Gastroesophageal sphincter (tissue), 4 donors: Measurements from ENCODE around the gene SPC25. TPM values are rescaled to one million over a fixed set of nuclear protein-coding genes. Genes with fewer than 3 reads are reported as not detected.

Experiments
- ATAC-seq: fragments of 150-250 bp; one replicate; pipeline ENCODE4 v1.9.1; 2016; ENCODE audit warnings: mild to moderate bottlenecking, moderate library complexity
- H3K27ac ChIP-seq, 4 donors: fragments of 200-600 bp; sonication (generic) in 3 of 4; 1 replicate in 3 of 4; 2 replicates in 1 of 4; pipeline ENCODE4 v1.5.1; 2016 to 2019
- H3K27me3 ChIP-seq: fragments of 200-600 bp; sonication (generic); one replicate; pipeline ENCODE4 v1.5.1; 2019
- H3K36me3 ChIP-seq, 2 donors: fragments of 200-600 bp; sonication (generic); one replicate each; pipeline ENCODE4 v1.5.1; 2019; ENCODE audit warnings: control low read depth in 1 of 2
- H3K4me1 ChIP-seq, 3 donors: fragments of 200-600 bp; sonication (generic); 1 replicate in 2 of 3; 2 replicates in 1 of 3; pipeline ENCODE4 v1.5.1; 2016 to 2019; ENCODE audit warnings: control low read depth in 2 of 3
- H3K4me3 ChIP-seq, 2 donors: fragments of 200-600 bp; sonication (generic); one replicate each; pipeline ENCODE4 v1.5.1; 2019; ENCODE audit warnings: mild to moderate bottlenecking in 1 of 2, moderate library complexity in 1 of 2
- H3K9me3 ChIP-seq, 3 donors: fragments of 200-600 bp; sonication (generic); one replicate each; pipeline ENCODE4 v1.5.1; 2017 to 2019; ENCODE audit warnings: control low read depth in 2 of 3
- EP300 ChIP-seq: sonication (generic); formaldehyde crosslinking; IDR thresholded peaks from one replicate; pipeline ENCODE4 v1.6.1; 2017; ENCODE audit warnings: antibody characterized with exemption, mild to moderate bottlenecking
- POLR2A ChIP-seq, 2 donors: fragments of 450-650 bp; IDR thresholded peaks; one replicate each; pipeline ENCODE4 v1.6.1; 2017; ENCODE audit warnings: antibody characterized with exemption in 2 of 2, mild to moderate bottlenecking in 2 of 2, moderate library complexity in 1 of 2
- POLR2AphosphoS5 ChIP-seq: sonication (generic); formaldehyde crosslinking; IDR thresholded peaks from one replicate; pipeline ENCODE4 v1.6.1; 2017; ENCODE audit warnings: antibody characterized with exemption
- WGBS, 2 donors: methylation state at CpG; one replicate each; pipeline ENCODE4 v1.1.5; 2018; ENCODE audit warnings: low coverage in 1 of 2; 5-methylcytosine and 5-hydroxymethylcytosine counted together
- total RNA-seq, 4 donors: library from RNA; depleted of rRNA; stranded (reverse); fragments of >200 nt; gene quantifications; one replicate each; pipeline ENCODE4 v1.1.0, GENCODE V29; 2016
- TF ChIP-seq, protein P1 (sequence below), 4 experiments: fragments of 200-600 bp in 2 of 4; fragments of 450-650 bp in 2 of 4; sonication (generic) in 1 of 4; IDR thresholded peaks; one replicate each; pipeline ENCODE4 v1.5.1; 2017 to 2019; ENCODE audit warnings: antibody characterized with exemption in 4 of 4, mild to moderate bottlenecking in 2 of 4, moderate library complexity in 2 of 4

The SPC25 gene
- total RNA-seq, 4 donors from 2014 or later, result not detected

DNA sequence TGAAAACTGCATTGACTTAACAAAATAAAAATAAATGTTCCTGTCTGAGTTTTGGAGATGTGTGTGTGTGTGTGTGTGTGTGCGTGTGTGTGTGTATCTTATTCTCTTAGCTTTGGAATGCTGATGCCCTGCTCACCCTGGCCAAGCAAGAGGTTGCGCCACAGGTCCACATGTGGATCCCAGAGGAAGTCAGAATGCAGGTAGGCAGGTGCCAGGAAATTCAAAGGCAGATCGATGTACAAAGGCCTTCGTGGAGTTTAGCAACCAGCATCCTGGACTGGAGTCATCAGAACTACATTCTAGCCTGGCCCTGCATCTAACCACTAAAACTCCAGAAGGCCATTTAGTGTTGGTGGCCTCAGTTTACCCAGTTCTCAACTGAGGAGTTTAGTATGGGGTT, 23.3 kb upstream of the SPC25 start:
- no peak for ATAC-seq
- 80 to 100% methylated on average over 1 of the region's 4 CpGs for WGBS, 2 donors
- no peak for TF ChIP-seq POLR2A (IDR thresholded peaks at IDR 0.05)
- TF ChIP-seq POLR2AphosphoS5, result no peak
- no peak overlapping the region for H3K27ac ChIP-seq
- H3K27me3 ChIP-seq, result no peaks in the 10 kb centered on the region
- H3K36me3 ChIP-seq, result no peaks in the 10 kb centered on the region
- no peak overlapping the region for H3K4me3 ChIP-seq
- H3K9me3 ChIP-seq, result peaks cover 0 to 7% (median 0%) of the 10 kb centered on the region in 3 donors
- peaks cover 0 to 11% (median 4%) of the 10 kb centered on the region in 3 donors for H3K4me1 ChIP-seq

DNA sequence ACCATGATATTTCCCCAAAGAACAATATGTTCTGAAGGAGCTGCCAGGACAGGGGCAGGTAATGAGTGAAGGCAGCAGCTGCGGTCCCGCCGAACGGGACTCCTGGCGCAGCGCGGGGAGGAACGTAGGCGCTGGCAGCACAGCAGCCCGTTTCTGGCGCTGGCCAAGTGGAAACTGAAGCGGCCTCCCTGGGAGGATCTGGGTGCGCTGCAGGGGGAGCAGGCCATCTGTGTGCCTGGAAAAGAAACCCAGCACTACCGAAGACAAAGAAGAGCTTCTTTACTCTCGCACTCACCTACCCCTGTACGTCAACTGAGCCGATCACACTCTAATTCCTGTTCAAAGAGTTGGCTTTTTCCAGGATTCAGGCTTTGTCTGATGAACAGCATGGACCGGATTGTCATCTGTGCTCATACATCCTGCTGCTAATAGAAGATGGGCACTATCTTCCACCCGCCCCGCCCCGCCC, 22.7 kb upstream of the SPC25 start:
- Histone ChIP-seq H3K27me3 (no peaks in the 10 kb centered on the region), H3K36me3 (no peaks in the 10 kb centered on the region), H3K27ac (no peak overlapping the region), H3K4me1 (peaks cover 0 to 11% (median 4%) of the 10 kb centered on the region in 3 donors), H3K9me3 (peaks cover 0 to 7% (median 0%) of the 10 kb centered on the region in 3 donors), H3K4me3 (peak overlapping the region in 1 of 2 donors; percentile 21)
- WGBS, 2 donors, result 12 to 20% methylated on average over 1 to 11 of the region's 21 CpGs
- ATAC-seq, result peak; percentile 70
- TF ChIP-seq POLR2AphosphoS5 (no peak), POLR2A (IDR thresholded peaks at IDR 0.05) (no peak), EP300 (no peak)
- TF ChIP-seq, protein P1, sequence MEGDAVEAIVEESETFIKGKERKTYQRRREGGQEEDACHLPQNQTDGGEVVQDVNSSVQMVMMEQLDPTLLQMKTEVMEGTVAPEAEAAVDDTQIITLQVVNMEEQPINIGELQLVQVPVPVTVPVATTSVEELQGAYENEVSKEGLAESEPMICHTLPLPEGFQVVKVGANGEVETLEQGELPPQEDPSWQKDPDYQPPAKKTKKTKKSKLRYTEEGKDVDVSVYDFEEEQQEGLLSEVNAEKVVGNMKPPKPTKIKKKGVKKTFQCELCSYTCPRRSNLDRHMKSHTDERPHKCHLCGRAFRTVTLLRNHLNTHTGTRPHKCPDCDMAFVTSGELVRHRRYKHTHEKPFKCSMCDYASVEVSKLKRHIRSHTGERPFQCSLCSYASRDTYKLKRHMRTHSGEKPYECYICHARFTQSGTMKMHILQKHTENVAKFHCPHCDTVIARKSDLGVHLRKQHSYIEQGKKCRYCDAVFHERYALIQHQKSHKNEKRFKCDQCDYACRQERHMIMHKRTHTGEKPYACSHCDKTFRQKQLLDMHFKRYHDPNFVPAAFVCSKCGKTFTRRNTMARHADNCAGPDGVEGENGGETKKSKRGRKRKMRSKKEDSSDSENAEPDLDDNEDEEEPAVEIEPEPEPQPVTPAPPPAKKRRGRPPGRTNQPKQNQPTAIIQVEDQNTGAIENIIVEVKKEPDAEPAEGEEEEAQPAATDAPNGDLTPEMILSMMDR (IDR thresholded peaks at IDR 0.05), result no peak

DNA sequence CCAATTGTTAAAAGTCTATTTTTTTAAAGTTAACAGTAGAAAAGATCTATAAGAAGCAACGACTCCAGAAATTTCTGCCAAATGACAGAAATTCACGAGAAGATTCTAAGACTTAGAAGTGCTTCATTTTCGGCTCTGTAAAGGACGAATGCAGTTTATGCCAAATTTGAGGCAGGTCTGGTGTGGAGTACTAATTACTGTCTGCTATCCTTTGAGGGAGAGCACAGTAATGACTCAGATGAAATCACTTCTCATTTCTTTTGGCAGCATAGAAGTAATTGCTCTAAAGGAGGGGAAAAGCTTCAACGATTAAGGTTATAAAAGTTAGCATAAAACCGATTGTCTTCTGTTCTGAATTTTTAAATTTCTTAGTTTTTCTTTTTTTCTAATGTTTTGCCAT, 22.2 kb upstream of the SPC25 start:
- WGBS, 2 donors, result 35% methylated on average over 5 to 6 of the region's 6 CpGs
- Histone ChIP-seq H3K27me3 (no peaks in the 10 kb centered on the region), H3K4me1 (peaks cover 0 to 11% (median 4%) of the 10 kb centered on the region in 3 donors), H3K36me3 (no peaks in the 10 kb centered on the region), H3K9me3 (peaks cover 0 to 7% (median 0%) of the 10 kb centered on the region in 3 donors), H3K27ac (no peak overlapping the region), H3K4me3 (peak overlapping the region in 1 of 2 donors; percentile 21)
- TF ChIP-seq POLR2AphosphoS5 (no peak), EP300 (no peak), POLR2A (IDR thresholded peaks at IDR 0.05) (no peak)
- TF ChIP-seq, protein P1 (IDR thresholded peaks at IDR 0.05), result no peak
- ATAC-seq, result no peak

DNA sequence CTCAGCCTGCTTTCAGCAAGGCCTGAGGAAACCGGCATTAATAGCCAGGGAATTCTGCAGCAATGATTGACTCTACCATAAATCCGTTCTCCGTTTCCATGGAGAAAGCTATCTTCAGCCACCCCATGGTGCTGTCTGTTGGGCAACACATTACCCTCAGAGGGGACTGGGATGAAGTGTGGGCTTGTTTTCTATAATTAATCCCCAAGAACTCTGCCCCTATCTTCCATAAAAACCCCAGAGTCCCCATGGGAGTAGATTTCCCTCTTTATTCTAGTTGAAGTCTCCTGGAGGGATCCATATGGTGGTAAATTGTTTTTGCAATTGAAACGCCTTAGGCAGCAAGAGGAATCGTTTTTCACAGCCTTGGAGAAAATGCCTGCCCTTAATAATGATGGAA, 20.1 kb upstream of the SPC25 start:
- TF ChIP-seq POLR2A (IDR thresholded peaks at IDR 0.05) (no peak), POLR2AphosphoS5 (no peak), EP300 (no peak)
- TF ChIP-seq, protein P1 (IDR thresholded peaks at IDR 0.05), result no peak
- Histone ChIP-seq H3K9me3 (peaks cover 0 to under 1% (median 0%) of the 10 kb centered on the region in 3 donors), H3K27me3 (no peaks in the 10 kb centered on the region), H3K4me1 (peaks cover 0 to 11% (median 4%) of the 10 kb centered on the region in 3 donors), H3K27ac (no peak overlapping the region), H3K36me3 (no peaks in the 10 kb centered on the region), H3K4me3 (no peak overlapping the region)
- WGBS, 2 donors, result 53 to 70% methylated on average over 5 of the region's 5 CpGs
- ATAC-seq, result no peak

DNA sequence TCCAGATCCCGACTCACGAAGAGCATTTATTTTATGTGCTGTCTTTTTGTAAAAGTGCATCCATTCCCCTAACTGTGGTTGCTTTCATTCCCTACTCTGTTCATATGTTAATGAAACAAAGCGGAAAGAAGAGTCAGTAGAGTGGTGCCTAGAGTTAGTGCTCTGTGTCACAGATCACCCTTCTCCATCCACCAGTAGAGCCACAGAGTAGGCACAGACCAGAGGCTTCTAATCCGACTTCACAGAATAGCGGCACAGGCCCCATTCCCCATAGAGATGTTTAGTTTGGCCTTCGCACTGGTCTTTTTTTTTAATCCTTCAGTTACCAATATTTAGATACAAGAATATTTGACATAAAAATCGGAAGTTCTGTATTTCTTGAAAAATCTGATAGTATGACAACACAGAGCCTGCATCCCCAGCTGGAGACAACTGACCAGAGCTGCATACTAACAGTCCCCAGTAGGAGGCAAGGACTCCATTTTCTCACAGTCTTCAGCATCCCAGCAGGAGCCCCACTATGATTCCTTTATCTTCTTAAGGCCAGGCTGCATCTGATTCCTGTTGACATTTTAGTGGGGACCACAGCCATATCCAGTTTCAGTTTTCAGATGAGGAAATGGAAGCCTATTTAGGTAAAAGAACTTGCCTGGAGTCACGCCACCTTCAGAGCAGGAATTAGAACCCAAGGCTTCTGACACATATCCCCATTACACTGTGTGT, 17.9 kb upstream of the SPC25 start:
- Histone ChIP-seq H3K4me3 (no peak overlapping the region), H3K9me3 (no peaks in the 10 kb centered on the region), H3K27me3 (no peaks in the 10 kb centered on the region), H3K27ac (no peak overlapping the region), H3K4me1 (peaks cover 0 to 8% (median 4%) of the 10 kb centered on the region in 3 donors), H3K36me3 (no peaks in the 10 kb centered on the region)
- TF ChIP-seq, protein P1 (IDR thresholded peaks at IDR 0.05), result no peak
- TF ChIP-seq EP300 (no peak), POLR2A (IDR thresholded peaks at IDR 0.05) (no peak), POLR2AphosphoS5 (no peak)
- 83 to 94% methylated on average over 2 to 5 of the region's 8 CpGs for WGBS, 2 donors
- ATAC-seq, result no peak
